OCI-LY1 (cell line): Measurements from ENCODE around the gene RPL19.
"Not testable (repeated sequence)": the region's sequence is repeated elsewhere in the genome, so short reads cannot be mapped to it uniquely, and the experiment has no call there.

Experiments
- H2AFZ ChIP-seq: fragments of 200-600 bp; sonication (generic), shearing (Covaris generic); 2 replicates; pipeline ENCODE4 v1.6.0; 2014; ENCODE audit warnings: antibody characterized with exemption, mild to moderate bottlenecking, low read length
- H3F3A ChIP-seq: fragments of 200-600 bp; sonication (generic), shearing (Covaris generic); 2 replicates; pipeline ENCODE4 v1.6.0; 2014; ENCODE audit warnings: mild to moderate bottlenecking, antibody characterized with exemption, low read length, moderate library complexity; ENCODE audit not compliant: insufficient read depth
- H3K27ac ChIP-seq: fragments of 200-600 bp; sonication (generic); 2 replicates; pipeline ENCODE4 v1.5.1; 2014; ENCODE audit warnings: low read length, mixed run types, mild to moderate bottlenecking, low read depth; ENCODE audit not compliant: poor library complexity, severe bottlenecking
- H3K27me3 ChIP-seq: fragments of 200-600 bp; sonication (generic); 2 replicates; pipeline ENCODE4 v1.6.0; 2014; ENCODE audit warnings: antibody characterized with exemption, mild to moderate bottlenecking, low read length, moderate library complexity; ENCODE audit not compliant: insufficient read depth
- H3K36me3 ChIP-seq: fragments of 200-600 bp; sonication (generic); 2 replicates; pipeline ENCODE4 v1.6.1; 2014; ENCODE audit warnings: mild to moderate bottlenecking, antibody characterized with exemption, low read length, moderate library complexity, mixed read lengths; ENCODE audit not compliant: insufficient read depth
- H3K4me1 ChIP-seq: fragments of 200-600 bp; sonication (generic); 2 replicates; pipeline ENCODE4 v1.5.1; 2014; ENCODE audit warnings: mild to moderate bottlenecking, low read length, moderate library complexity; ENCODE audit not compliant: insufficient read depth, severe bottlenecking
- H3K4me2 ChIP-seq: fragments of 200-600 bp; sonication (generic), shearing (Covaris generic); 2 replicates; pipeline ENCODE4 v1.6.1; 2014; ENCODE audit warnings: low read length
- H3K4me3 ChIP-seq: fragments of 200-600 bp; sonication (generic); 2 replicates; pipeline ENCODE4 v1.5.1; 2014; ENCODE audit warnings: low read length, low read depth, mild to moderate bottlenecking, mixed read lengths; ENCODE audit not compliant: poor library complexity, severe bottlenecking
- H3K79me2 ChIP-seq: fragments of 200-600 bp; shearing (Covaris generic); 2 replicates; pipeline ENCODE4 v1.6.1; 2016; ENCODE audit warnings: mixed run types, low read length, mixed read lengths; ENCODE audit not compliant: insufficient read depth
- H3K9ac ChIP-seq: fragments of 200-600 bp; sonication (generic), shearing (Covaris generic); 2 replicates; pipeline ENCODE4 v1.6.1; 2014; ENCODE audit warnings: mild to moderate bottlenecking, low read length, mixed read lengths
- H3K9me2 ChIP-seq: fragments of 200-600 bp; sonication (generic), shearing (Covaris generic); 2 replicates; pipeline ENCODE4 v1.6.1; 2014; ENCODE audit warnings: low read depth, mild to moderate bottlenecking, low read length, mixed read lengths
- H3K9me3 ChIP-seq: fragments of 200-600 bp; shearing (Covaris generic); 2 replicates; pipeline ENCODE4 v1.6.1; 2014; ENCODE audit warnings: low read length, mixed read lengths
- H4K20me1 ChIP-seq: fragments of 200-600 bp; sonication (generic), shearing (Covaris generic); 2 replicates; pipeline ENCODE4 v1.6.0; 2016; ENCODE audit warnings: mild to moderate bottlenecking, low read length; ENCODE audit not compliant: insufficient read depth
- EZH2 ChIP-seq: fragments of 200-600 bp; sonication (generic), shearing (Covaris generic); IDR thresholded peaks from 2 replicates; pipeline ENCODE4 v1.8.0; 2017; ENCODE audit warnings: borderline replicate concordance, mixed run types, mild to moderate bottlenecking, antibody characterized with exemption, low read length, moderate library complexity, mixed read lengths
- TF ChIP-seq, protein P1 (sequence below): fragments of 200-600 bp; sonication (generic), shearing (Covaris generic); IDR thresholded peaks from 2 replicates; pipeline ENCODE4 v1.5.1; 2017; ENCODE audit warnings: mild to moderate bottlenecking, antibody characterized with exemption, low read length, moderate library complexity, mixed read lengths

Gene RPL19

DNA sequence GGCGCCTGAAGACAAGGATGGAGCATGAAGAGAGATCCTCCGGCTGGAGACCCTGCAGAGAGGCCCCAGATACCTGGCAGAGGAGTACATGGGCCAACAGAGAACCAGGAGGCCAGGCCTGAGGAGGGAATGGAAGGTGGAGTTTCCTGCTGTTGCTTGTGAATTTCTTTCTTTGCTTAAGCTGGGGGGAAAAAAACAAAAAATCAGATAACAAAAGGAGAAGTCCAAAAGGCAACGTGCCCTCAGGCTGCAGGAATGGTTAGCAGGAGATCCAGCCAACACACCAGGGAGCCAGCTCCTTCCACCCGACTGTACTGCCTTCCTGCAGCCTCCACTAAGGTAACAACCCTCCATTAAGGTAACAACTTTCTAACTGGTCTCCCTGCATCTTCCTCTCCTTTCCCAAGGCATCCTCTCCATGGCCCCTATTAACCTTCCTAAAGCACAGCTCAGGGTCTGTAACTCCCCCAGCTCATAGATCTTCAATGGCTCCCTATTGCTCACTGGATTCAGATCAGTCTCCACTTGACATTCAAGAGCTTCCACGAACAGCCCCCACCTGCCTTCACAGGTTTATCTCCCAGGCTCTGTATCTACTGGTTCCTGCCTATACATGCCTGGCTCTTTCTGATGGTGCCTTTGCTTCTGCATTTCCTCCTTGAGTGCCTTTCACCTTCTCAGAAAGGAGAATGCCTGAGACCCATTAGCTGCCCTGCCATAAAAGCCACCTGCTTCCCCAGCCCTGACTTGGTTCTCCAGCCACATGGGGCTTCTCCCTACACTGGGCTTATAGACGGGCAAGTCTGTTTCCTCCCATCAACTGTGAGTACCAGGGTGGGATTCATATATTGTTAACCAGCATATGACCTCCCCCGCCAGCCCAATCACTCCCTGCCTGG lies 33.4 kb upstream of the RPL19 start:
- TF ChIP-seq, protein P1, sequence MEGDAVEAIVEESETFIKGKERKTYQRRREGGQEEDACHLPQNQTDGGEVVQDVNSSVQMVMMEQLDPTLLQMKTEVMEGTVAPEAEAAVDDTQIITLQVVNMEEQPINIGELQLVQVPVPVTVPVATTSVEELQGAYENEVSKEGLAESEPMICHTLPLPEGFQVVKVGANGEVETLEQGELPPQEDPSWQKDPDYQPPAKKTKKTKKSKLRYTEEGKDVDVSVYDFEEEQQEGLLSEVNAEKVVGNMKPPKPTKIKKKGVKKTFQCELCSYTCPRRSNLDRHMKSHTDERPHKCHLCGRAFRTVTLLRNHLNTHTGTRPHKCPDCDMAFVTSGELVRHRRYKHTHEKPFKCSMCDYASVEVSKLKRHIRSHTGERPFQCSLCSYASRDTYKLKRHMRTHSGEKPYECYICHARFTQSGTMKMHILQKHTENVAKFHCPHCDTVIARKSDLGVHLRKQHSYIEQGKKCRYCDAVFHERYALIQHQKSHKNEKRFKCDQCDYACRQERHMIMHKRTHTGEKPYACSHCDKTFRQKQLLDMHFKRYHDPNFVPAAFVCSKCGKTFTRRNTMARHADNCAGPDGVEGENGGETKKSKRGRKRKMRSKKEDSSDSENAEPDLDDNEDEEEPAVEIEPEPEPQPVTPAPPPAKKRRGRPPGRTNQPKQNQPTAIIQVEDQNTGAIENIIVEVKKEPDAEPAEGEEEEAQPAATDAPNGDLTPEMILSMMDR: no peak
- no peak for TF ChIP-seq EZH2
- Histone ChIP-seq H3K27me3 (no peaks in the 10 kb centered on the region; the same call in 1 of the 2 replicates), H4K20me1 (no peaks in the 10 kb centered on the region), H3K36me3 (no peaks in the 10 kb centered on the region), H3K9me2 (no peaks in the 10 kb centered on the region), H3K9me3 (no peaks in the 10 kb centered on the region), H3K4me2 (no peak overlapping the region), H3K9ac (no peak overlapping the region), H3K27ac (no peak overlapping the region), H3K4me1 (peaks cover 6% of the 10 kb centered on the region), H3F3A (no peaks in the 10 kb centered on the region), H3K4me3 (no peak overlapping the region), H3K79me2 (no peaks in the 10 kb centered on the region), H2AFZ (no peak overlapping the region)

DNA sequence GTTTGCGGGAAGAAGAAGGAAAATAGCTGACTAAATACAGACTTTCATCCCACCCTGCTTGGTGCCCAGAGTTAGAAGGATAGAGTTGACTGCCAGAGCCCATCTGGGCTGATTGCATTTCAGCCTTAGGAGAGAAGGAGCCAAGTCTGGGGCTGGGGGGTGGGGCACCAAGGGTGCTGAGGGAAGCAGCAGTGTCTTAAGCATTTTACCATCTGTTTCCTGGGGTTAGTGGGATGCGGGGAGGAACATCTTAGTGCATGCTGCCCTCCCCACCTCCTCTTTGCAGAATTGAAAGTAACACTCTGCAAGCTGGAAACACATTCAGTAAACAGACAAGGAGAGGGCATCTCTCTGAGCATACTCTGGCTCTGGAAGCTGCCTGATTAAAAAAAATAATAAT lies 32.6 kb upstream of the RPL19 start:
- H3K27ac ChIP-seq: no peak overlapping the region
- no peak overlapping the region for H3K4me3 ChIP-seq
- no peaks in the 10 kb centered on the region for H4K20me1 ChIP-seq
- peaks cover 6% of the 10 kb centered on the region for H3K4me1 ChIP-seq
- no peaks in the 10 kb centered on the region; the same call in 1 of the 2 replicates for H3K27me3 ChIP-seq
- no peaks in the 10 kb centered on the region for H3K79me2 ChIP-seq
- TF ChIP-seq EZH2: no peak
- TF ChIP-seq, protein P1: no peak
- H2AFZ ChIP-seq: no peak overlapping the region
- H3K9ac ChIP-seq: no peak overlapping the region
- no peaks in the 10 kb centered on the region for H3K9me2 ChIP-seq
- no peak overlapping the region for H3K4me2 ChIP-seq
- no peaks in the 10 kb centered on the region for H3K36me3 ChIP-seq
- H3K9me3 ChIP-seq: no peaks in the 10 kb centered on the region
- H3F3A ChIP-seq: no peaks in the 10 kb centered on the region

DNA sequence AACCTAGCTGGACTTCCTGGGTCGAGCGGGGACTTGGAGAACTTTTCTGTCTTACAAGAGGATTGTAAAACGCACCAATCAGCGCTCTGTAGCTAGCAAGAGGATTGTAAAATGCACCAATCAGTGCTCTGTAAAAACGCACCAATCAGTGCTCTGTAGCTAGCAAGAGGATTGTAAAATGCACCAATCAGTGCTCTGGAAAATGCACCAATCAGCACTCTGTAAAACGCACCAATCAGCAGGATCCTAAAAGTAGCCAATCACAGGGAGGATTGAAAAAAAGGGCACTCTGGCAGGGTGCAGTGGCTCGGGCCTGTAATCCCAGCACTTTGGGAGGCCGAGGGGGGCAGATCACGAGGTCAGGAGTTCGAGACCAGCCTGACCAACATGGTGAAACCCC lies 31.6 kb upstream of the RPL19 start:
- not testable (repeated sequence) for H3K4me2 ChIP-seq, H3K27ac ChIP-seq, H4K20me1 ChIP-seq, H3K9ac ChIP-seq, H3F3A ChIP-seq, H3K27me3 ChIP-seq, H3K4me1 ChIP-seq, H3K79me2 ChIP-seq, H2AFZ ChIP-seq, H3K4me3 ChIP-seq, H3K9me2 ChIP-seq, H3K36me3 ChIP-seq, H3K9me3 ChIP-seq

DNA sequence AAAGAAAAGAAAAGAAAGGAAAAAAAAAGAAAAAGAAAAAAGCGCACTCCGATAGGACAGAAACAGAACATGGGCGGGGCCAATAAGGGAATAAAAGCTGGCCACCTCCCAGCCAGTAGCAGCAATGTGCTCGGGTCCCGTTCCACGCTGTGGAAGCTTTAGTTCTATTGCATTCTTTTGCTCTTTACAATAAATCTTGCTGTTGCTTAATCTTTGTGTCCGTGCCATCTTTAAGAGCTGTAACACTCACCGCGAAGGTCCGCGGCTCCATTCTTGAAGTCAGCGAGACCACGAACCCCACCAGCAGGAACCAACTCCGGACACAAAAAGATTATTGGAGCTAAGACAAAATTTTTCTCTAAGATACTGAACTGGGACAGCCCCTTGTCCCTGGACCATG lies 31.0 kb upstream of the RPL19 start:
- H3K36me3 ChIP-seq: no peaks in the 10 kb centered on the region
- H3K4me1 ChIP-seq: peaks cover 6% of the 10 kb centered on the region
- H3K79me2 ChIP-seq: no peaks in the 10 kb centered on the region
- H4K20me1 ChIP-seq: no peaks in the 10 kb centered on the region
- no peak overlapping the region for H3K27ac ChIP-seq
- no peaks in the 10 kb centered on the region; the same call in 1 of the 2 replicates for H3K27me3 ChIP-seq
- H3F3A ChIP-seq: no peaks in the 10 kb centered on the region
- H3K9ac ChIP-seq: no peak overlapping the region
- H3K4me2 ChIP-seq: no peak overlapping the region
- no peak overlapping the region for H2AFZ ChIP-seq
- no peaks in the 10 kb centered on the region for H3K9me3 ChIP-seq
- no peak for TF ChIP-seq EZH2
- TF ChIP-seq, protein P1: no peak
- no peaks in the 10 kb centered on the region for H3K9me2 ChIP-seq
- H3K4me3 ChIP-seq: no peak overlapping the region
